Tibial nerve (tissue), 4 donors: ENCODE measurements around the gene DLG4. TPM values are rescaled to one million over a fixed set of nuclear protein-coding genes. Genes with fewer than 3 reads are reported as not detected.
A peak's percentile ranks its signal among the peaks of the same experiment; 100 is the strongest.

ENCODE experiments used
- DNase-seq, 2 donors: peaks; one replicate each; pipeline ENCODE4 v3.0.0-alpha.2; 2019; ENCODE audit warnings: low spot score in 2 of 2
- H3K27ac ChIP-seq, 4 donors: fragments of 200-600 bp; sonication (generic) in 3 of 4; one replicate each; pipeline ENCODE4 v1.5.1; 2017 to 2019; ENCODE audit warnings: mild to moderate bottlenecking in 1 of 4
- H3K27me3 ChIP-seq, 2 donors: fragments of 200-600 bp; sonication (generic) in 1 of 2; one replicate each; pipeline versions ENCODE4 v1.5.1 to v1.6.0; 2017 to 2019
- H3K36me3 ChIP-seq, 3 donors: fragments of 200-600 bp; sonication (generic); one replicate each; pipeline ENCODE4 v1.5.1; 2018 to 2019
- H3K4me1 ChIP-seq, 4 donors: fragments of 200-600 bp; sonication (generic) in 3 of 4; one replicate each; pipeline ENCODE4 v1.5.1; 2017 to 2019
- H3K4me3 ChIP-seq, 4 donors: fragments of 200-600 bp; sonication (generic) in 3 of 4; one replicate each; pipeline ENCODE4 v1.5.1; 2017 to 2019; ENCODE audit warnings: mild to moderate bottlenecking in 1 of 4, moderate library complexity in 1 of 4
- H3K9me3 ChIP-seq, 4 donors: fragments of 200-600 bp; sonication (generic) in 3 of 4; one replicate each; pipeline ENCODE4 v1.5.1; 2017 to 2019
- EP300 ChIP-seq, 2 donors: sonication (generic); formaldehyde crosslinking; IDR thresholded peaks; one replicate each; pipeline ENCODE4 v1.6.1; 2017; ENCODE audit warnings: antibody characterized with exemption in 2 of 2, mild to moderate bottlenecking in 1 of 2
- POLR2A ChIP-seq, 2 donors: fragments of 450-650 bp; IDR thresholded peaks; one replicate each; pipeline ENCODE4 v1.6.1; 2017; ENCODE audit warnings: antibody characterized with exemption in 2 of 2, mild to moderate bottlenecking in 2 of 2, moderate library complexity in 2 of 2
- WGBS, 2 donors: methylation state at CpG; one replicate each; pipeline ENCODE4 v1.1.5; 2018; 5-methylcytosine and 5-hydroxymethylcytosine counted together
- total RNA-seq, 4 donors: library from RNA; depleted of rRNA; stranded (reverse); fragments of >200 nt; gene quantifications; one replicate each; pipeline ENCODE4 v1.1.0, GENCODE V29; 2016
- TF ChIP-seq, protein P1 (sequence below), 5 experiments: fragments of 200-600 bp in 3 of 5; fragments of 450-650 bp in 2 of 5; sonication (generic) in 3 of 5; IDR thresholded peaks; one replicate each; pipeline ENCODE4 v1.5.1; 2016 to 2019; ENCODE audit warnings: antibody characterized with exemption in 5 of 5, mild to moderate bottlenecking in 3 of 5, moderate library complexity in 2 of 5

DLG4 gene
- total RNA-seq, 4 donors from 2014 or later = 7.3 to 22.8 (median 16.1) TPM

DNA sequence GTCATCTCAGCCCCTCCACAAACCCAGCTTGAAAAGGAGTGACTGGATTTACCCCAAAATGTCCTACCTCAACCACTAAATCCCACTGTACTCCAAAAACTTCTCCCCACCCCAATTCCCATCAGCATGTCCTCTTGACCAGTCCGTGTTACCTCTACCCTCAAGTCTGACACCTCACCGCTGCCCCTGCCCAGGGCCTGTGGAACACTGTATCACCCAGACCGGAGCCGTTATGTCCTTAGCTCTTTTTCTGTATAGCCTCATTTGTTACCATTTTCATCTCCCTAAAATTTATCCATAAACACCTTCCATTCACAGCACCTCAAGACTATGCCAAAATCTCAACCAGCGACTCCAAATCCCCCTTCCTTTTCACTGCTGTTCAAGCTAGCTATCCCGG is 17.2 kb upstream of the DLG4 start:
- peaks cover 0 to 31% (median 0%) of the 10 kb centered on the region in 3 donors for H3K36me3 ChIP-seq
- peak overlapping the region in 3 of 4 donors; percentile 96 to 98 (median 97) for H3K27ac ChIP-seq
- peaks cover 3 to 72% (median 41%) of the 10 kb centered on the region in 4 donors for H3K4me1 ChIP-seq
- WGBS, 2 donors = 81 to 82% methylated on average over 6 of the region's 6 CpGs
- H3K4me3 ChIP-seq = no peak overlapping the region
- TF ChIP-seq, protein P1, sequence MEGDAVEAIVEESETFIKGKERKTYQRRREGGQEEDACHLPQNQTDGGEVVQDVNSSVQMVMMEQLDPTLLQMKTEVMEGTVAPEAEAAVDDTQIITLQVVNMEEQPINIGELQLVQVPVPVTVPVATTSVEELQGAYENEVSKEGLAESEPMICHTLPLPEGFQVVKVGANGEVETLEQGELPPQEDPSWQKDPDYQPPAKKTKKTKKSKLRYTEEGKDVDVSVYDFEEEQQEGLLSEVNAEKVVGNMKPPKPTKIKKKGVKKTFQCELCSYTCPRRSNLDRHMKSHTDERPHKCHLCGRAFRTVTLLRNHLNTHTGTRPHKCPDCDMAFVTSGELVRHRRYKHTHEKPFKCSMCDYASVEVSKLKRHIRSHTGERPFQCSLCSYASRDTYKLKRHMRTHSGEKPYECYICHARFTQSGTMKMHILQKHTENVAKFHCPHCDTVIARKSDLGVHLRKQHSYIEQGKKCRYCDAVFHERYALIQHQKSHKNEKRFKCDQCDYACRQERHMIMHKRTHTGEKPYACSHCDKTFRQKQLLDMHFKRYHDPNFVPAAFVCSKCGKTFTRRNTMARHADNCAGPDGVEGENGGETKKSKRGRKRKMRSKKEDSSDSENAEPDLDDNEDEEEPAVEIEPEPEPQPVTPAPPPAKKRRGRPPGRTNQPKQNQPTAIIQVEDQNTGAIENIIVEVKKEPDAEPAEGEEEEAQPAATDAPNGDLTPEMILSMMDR (IDR thresholded peaks at IDR 0.05) = no peak
- no peak for TF ChIP-seq EP300 (IDR thresholded peaks at IDR 0.05)
- TF ChIP-seq POLR2A (IDR thresholded peaks at IDR 0.05) = no peak
- no peaks in the 10 kb centered on the region for H3K27me3 ChIP-seq
- no peak for DNase-seq
- no peaks in the 10 kb centered on the region for H3K9me3 ChIP-seq

DNA sequence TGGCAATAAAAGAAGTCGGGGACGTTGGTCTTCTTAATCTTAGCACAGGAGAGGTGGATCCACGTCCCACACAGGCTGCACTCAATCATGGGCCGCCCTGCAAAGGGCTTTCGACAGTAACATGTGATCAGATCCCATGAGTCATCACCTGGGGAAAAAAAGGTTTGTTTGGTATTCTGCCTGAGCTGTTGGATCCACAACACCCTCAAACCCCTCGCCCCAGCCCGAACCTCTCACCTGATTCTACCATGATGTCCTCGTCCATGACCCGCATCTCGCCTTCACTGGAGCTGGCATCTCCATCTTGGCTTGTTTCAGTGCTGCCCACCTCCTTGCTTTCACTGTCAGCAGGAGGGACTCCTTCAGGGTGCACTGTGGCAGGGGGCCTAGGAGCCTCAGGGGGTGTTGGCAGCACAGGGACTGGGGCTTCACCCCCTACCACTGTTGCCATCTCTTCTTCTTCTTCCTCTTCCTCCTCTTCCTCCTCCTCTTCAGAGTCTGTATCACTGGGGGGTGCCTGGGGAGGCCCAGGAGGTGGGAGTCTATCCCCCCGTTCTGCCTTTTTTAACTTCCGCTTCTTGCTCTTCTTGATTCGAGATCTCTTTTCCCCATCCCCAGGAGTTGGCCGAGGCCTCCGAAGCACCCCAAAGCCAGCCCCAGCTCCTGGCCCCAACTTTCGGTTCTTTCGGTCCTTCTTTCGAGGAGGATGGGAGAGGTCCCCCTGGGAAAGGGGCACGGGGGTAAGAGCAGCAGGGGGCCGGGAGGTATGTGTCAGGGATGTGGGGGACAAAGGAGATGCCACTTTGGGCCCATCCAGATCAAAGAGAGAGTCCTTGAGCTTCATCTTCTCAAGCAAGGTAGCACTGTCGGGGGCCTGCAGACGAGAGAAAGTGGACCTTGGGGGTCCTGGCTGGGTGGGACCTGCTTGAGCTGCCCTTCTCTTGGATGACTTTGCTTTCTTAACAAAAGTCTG is 16.3 kb upstream of the DLG4 start:
- H3K4me3 ChIP-seq = no peak overlapping the region
- DNase-seq = no peak
- WGBS, 2 donors = 81 to 82% methylated on average over 22 of the region's 22 CpGs
- no peaks in the 10 kb centered on the region for H3K27me3 ChIP-seq
- H3K27ac ChIP-seq = peak overlapping the region in 1 of 4 donors; percentile 96
- H3K9me3 ChIP-seq = no peaks in the 10 kb centered on the region
- TF ChIP-seq, protein P1 (IDR thresholded peaks at IDR 0.05) = no peak
- TF ChIP-seq POLR2A (IDR thresholded peaks at IDR 0.05) = no peak
- no peak for TF ChIP-seq EP300 (IDR thresholded peaks at IDR 0.05)
- peaks cover 0 to 74% (median 36%) of the 10 kb centered on the region in 4 donors for H3K4me1 ChIP-seq
- H3K36me3 ChIP-seq = peaks cover 0 to 30% (median 0%) of the 10 kb centered on the region in 3 donors

DNA sequence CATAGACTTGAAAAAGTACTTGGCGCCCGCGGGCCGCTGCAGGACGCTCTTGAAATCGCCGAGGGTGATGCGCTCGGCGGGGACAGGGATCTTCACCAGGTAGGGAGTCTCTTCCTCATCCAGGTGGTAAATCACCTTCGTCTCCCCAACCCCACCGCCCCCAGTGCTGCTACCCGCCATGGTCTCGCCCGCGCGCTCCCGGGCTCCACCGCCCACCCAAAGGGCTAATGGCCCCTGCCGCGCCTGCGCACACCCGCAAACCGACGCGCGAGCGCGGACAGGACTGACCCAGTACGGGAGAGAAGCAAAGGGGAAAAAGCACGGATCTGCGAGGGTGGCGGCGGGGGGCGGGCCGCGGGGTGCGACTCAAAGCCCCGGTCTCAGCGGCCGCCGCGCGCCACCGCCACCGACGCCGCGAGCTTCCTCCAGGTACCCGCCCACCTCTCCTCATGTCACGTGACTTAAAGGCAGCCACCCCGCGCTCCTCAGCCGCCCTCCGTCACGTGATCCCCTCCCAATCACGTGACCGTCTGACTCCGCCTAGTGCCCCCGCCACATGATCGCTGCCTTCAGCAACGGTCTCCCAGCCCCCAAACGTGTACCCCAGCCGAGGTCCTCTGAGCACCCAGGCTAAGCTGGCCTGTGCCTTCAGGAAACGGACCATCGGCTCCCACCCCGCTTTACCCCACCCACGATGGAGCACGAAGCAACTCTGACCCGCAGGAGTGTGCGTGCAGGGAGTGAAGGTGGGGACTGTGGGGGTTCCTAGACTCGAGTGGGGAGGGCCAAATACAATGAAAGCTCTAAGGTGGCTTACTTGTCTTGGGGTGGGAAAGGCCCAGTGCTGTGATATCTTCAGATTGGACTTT is 14.7 kb upstream of the DLG4 start, which contains the start of gene DVL2:
Gene DVL2 (minus strand): TSS at position 435 of the 869 bp plus-strand sequence. CDS start 255 bp downstream, at position 180.
- Histone ChIP-seq H3K9me3 (no peaks in the 10 kb centered on the region), H3K36me3 (peaks cover 0 to 35% (median 7%) of the 10 kb centered on the region in 3 donors), H3K27ac (peak within 1 kb of the TSS; percentile 83 to 96 (median 88)), H3K4me3 (peak within 1 kb of the TSS; percentile 61 to 96 (median 94)), H3K4me1 (peaks cover 0 to 61% (median 25%) of the 10 kb centered on the region in 4 donors), H3K27me3 (no peaks in the 10 kb centered on the region)
- peak; percentile 94 to 97 for DNase-seq
- 0 to 1% methylated on average over 26 to 63 of the region's 72 CpGs for WGBS, 2 donors
- TF ChIP-seq, protein P1 (IDR thresholded peaks at IDR 0.05) = peak in 1 of 5 experiments; percentile 35
- peak; percentile 57 to 89 for TF ChIP-seq POLR2A (IDR thresholded peaks at IDR 0.05)
- peak; percentile 56 to 91 for TF ChIP-seq EP300 (IDR thresholded peaks at IDR 0.05)

DNA sequence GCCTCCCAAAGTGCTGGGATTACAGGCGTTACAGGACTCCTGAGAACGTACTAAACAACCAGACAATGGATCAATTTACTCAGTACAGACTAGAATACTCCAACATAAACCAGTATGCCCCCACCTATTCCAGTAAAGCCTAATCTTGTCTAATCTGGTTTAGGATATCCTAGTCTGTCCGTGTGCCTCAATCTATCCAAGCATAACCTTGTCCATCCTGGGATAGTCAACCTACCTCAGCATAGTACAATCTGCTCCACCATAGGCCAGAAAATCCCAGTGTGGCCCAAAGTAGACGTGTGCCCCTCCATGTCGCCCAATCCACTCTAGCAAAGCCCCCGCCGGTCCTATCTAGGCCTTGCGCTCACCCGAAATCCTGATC is 14.1 kb upstream of the DLG4 start:
- WGBS, 2 donors = 1% methylated on average over 9 of the region's 9 CpGs
- peaks cover 0 to 41% (median 14%) of the 10 kb centered on the region in 3 donors for H3K36me3 ChIP-seq
- peak overlapping the region; percentile 83 to 96 (median 88) for H3K27ac ChIP-seq
- no peaks in the 10 kb centered on the region for H3K9me3 ChIP-seq
- H3K4me3 ChIP-seq = peak overlapping the region; percentile 61 to 96 (median 94)
- DNase-seq = no peak
- peaks cover 0 to 61% (median 25%) of the 10 kb centered on the region in 4 donors for H3K4me1 ChIP-seq
- TF ChIP-seq POLR2A (IDR thresholded peaks at IDR 0.05) (no peak), EP300 (IDR thresholded peaks at IDR 0.05) (no peak)
- TF ChIP-seq, protein P1 (IDR thresholded peaks at IDR 0.05) = no peak
- H3K27me3 ChIP-seq = no peaks in the 10 kb centered on the region
